GM12878 (cell line): Measurements from ENCODE around the gene U2AF2. TPM values are rescaled to one million over a fixed set of nuclear protein-coding genes. Genes with fewer than 3 reads are reported as not detected.

Experiments used
- BACH1 ChIP-seq: fragments of 450-650 bp; IDR thresholded peaks from 2 replicates; pipeline ENCODE4 v1.6.1; 2017; ENCODE audit warnings: mild to moderate bottlenecking, borderline replicate concordance
- CHD1 ChIP-seq: IDR thresholded peaks from 2 replicates; pipeline ENCODE4 v1.6.1; 2012; ENCODE audit warnings: low read depth, low read length, improper control_type of control experiment
- EGR1 ChIP-seq, 2 experiments: IDR thresholded peaks; 1 replicate in 1 of 2; 2 replicates in 1 of 2; pipeline ENCODE4 v1.6.1; 2011 to 2012; ENCODE audit warnings: low read depth in 2 of 2, low read length in 2 of 2, borderline replicate concordance in 1 of 2, mild to moderate bottlenecking in 1 of 2, moderate library complexity in 1 of 2
- GATAD2B ChIP-seq: fragments of 450-650 bp; conservative IDR thresholded peaks from 2 replicates; pipeline ENCODE4 v1.6.1; 2017; ENCODE audit warnings: low read depth, mild to moderate bottlenecking, moderate library complexity
- IKZF1 ChIP-seq: fragments of 450-650 bp; conservative IDR thresholded peaks from 2 replicates; pipeline ENCODE4 v1.6.1; 2017; ENCODE audit warnings: antibody characterized with exemption, mild to moderate bottlenecking
- MYB ChIP-seq: fragments of 150-350 bp; IDR thresholded peaks from 2 replicates; pipeline ENCODE4 v1.6.1; 2014; ENCODE audit warnings: mild to moderate bottlenecking, low read depth, low read length, borderline replicate concordance
- NRF1 ChIP-seq: conservative IDR thresholded peaks from 2 replicates; pipeline ENCODE4 v1.6.1; 2011; ENCODE audit warnings: mild to moderate bottlenecking, low read depth, low read length, improper control_type of control experiment
- RBBP5 ChIP-seq: fragments of 200-600 bp; sonication (generic); conservative IDR thresholded peaks from 2 replicates; pipeline ENCODE4 v1.6.1; 2016
- TAF1 ChIP-seq: IDR thresholded peaks from 2 replicates; pipeline ENCODE4 v1.6.1; 2011; ENCODE audit warnings: mild to moderate bottlenecking, low read depth, low read length, borderline replicate concordance
- ZBED1 ChIP-seq: IDR thresholded peaks from 2 replicates; pipeline ENCODE4 v1.6.1; 2016; ENCODE audit warnings: borderline replicate concordance
- ZSCAN29 ChIP-seq: fragments of 450-650 bp; IDR thresholded peaks from 2 replicates; pipeline ENCODE4 v1.6.1; 2017; ENCODE audit warnings: mild to moderate bottlenecking, moderate library complexity
- polyA plus RNA-seq, 11 experiments: library from polyadenylated mRNA; depleted of rRNA in 4 of 11; unstranded in 6 of 11; stranded (reverse) in 5 of 11; fragments of >200 nt; fragmentation: Nextera tagmentation in 4 of 11; fragmentation: Illumina TruSeq in 1 of 11; extraction: Ambion mirVana in 4 of 11; extraction: Trizol in 1 of 11; gene quantifications; 1 replicate in 1 of 11; 2 replicates in 10 of 11; pipeline versions ENCODE4 v1.2.1 to v1.2.3, GENCODE V29; 2011 to 2016; ENCODE audit warnings: inconsistent platforms in 2 of 11, missing spikeins in 2 of 11, low read depth in 1 of 11
- total RNA-seq, 4 experiments: library from RNA; depleted of rRNA in 3 of 4; stranded (reverse); fragments of >200 nt in 3 of 4; fragmentation: Illumina TruSeq in 1 of 4; extraction: Trizol in 1 of 4; gene quantifications; 2 replicates each; pipeline versions ENCODE4 v1.2.1 to v1.2.3, GENCODE V29; 2013 to 2021
- TF ChIP-seq, protein P1 (sequence below): IDR thresholded peaks from 2 replicates; pipeline ENCODE4 v1.6.1; 2011; ENCODE audit warnings: mild to moderate bottlenecking, low read depth, low read length, moderate library complexity; ENCODE audit not compliant: insufficient replicate concordance
- TF ChIP-seq, protein P2 (sequence below): fragments of 450-650 bp; IDR thresholded peaks from 2 replicates; pipeline ENCODE4 v1.6.1; 2018; ENCODE audit warnings: borderline replicate concordance, mild to moderate bottlenecking; ENCODE audit not compliant: partially characterized antibody
- TF ChIP-seq, protein P3 (sequence below): IDR thresholded peaks from 2 replicates; pipeline ENCODE4 v1.6.1; 2012; ENCODE audit warnings: low read length, inconsistent platforms
- TF ChIP-seq, protein P4 (sequence below): fragments of 450-650 bp; IDR thresholded peaks from 2 replicates; pipeline ENCODE4 v1.6.1; 2017; ENCODE audit warnings: antibody characterized with exemption, mild to moderate bottlenecking, moderate library complexity
- TF ChIP-seq, protein P5 (sequence below): fragments of 450-650 bp; IDR thresholded peaks from 2 replicates; pipeline ENCODE4 v1.6.1; 2017; ENCODE audit warnings: mild to moderate bottlenecking, low read depth, inconsistent platforms; ENCODE audit not compliant: poor library complexity, severe bottlenecking
- TF ChIP-seq, protein P6 (sequence below): IDR thresholded peaks from 2 replicates; pipeline ENCODE4 v1.6.1; 2012; ENCODE audit warnings: low read depth, low read length, improper control_type of control experiment

Gene U2AF2
- total and polyA plus RNA-seq, 10 of the 15 experiments (the other 5 are each of a cell fraction or from before 2014, with no cell fraction given) = 3.0 to 338 (median 130) TPM

DNA sequence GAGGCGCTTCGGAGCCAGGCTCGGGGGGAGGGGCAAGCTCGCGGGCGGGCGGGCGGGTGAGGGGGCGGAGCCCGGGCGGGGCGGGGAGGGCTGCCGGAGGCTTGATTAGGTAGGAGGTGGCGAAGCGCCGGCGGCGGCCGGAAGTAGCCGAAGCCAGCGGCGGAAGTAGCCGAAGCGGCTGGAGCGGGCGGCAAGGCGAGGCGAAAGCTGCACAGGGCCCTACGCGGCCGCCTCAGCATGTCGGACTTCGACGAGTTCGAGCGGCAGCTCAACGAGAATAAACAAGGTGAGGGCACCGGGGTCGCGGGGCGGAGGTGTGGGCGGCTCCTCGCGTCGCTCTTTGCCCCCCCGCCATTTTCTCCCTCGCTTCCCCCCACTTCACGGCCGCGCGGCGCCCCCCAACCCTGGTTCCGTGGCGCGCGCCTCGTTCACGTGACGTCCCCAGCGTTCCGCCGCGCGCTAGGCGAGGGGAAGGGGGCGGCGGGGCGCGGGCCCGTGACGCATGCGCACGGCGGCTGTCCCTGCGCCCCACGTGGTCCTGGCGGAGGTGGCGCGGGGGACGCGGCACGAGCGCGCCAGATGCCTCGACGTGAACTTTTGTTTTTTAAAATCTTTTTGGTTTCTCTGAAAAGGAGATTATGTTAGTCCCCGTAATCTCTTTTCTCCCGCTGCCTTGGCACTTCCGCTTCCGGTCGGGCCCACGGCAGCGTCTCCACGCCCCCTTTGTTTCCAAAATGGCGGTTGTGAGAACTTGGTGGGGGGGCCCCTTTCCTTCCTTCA is at the start of gene U2AF2 (continued):
- TF ChIP-seq, protein P1, sequence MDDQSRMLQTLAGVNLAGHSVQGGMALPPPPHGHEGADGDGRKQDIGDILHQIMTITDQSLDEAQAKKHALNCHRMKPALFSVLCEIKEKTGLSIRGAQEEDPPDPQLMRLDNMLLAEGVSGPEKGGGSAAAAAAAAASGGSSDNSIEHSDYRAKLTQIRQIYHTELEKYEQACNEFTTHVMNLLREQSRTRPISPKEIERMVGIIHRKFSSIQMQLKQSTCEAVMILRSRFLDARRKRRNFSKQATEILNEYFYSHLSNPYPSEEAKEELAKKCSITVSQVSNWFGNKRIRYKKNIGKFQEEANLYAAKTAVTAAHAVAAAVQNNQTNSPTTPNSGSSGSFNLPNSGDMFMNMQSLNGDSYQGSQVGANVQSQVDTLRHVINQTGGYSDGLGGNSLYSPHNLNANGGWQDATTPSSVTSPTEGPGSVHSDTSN = no peak
- TF ChIP-seq, protein P2, sequence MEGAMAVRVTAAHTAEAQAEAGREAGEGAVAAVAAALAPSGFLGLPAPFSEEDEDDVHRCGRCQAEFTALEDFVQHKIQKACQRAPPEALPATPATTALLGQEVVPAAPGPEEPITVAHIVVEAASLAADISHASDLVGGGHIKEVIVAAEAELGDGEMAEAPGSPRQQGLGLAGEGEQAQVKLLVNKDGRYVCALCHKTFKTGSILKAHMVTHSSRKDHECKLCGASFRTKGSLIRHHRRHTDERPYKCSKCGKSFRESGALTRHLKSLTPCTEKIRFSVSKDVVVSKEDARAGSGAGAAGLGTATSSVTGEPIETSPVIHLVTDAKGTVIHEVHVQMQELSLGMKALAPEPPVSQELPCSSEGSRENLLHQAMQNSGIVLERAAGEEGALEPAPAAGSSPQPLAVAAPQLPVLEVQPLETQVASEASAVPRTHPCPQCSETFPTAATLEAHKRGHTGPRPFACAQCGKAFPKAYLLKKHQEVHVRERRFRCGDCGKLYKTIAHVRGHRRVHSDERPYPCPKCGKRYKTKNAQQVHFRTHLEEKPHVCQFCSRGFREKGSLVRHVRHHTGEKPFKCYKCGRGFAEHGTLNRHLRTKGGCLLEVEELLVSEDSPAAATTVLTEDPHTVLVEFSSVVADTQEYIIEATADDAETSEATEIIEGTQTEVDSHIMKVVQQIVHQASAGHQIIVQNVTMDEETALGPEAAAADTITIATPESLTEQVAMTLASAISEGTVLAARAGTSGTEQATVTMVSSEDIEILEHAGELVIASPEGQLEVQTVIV = peak; percentile 77
- TF ChIP-seq RBBP5 (no peak), TAF1 (peak; percentile 80; the same call in 1 of the 2 replicates), GATAD2B (peak; percentile 87), BACH1 (peak; percentile 61), EGR1 (IDR thresholded peaks at IDR 0.05; ENCODE audit: borderline replicate concordance in 1 of 2, low read depth in 2 of 2, low read length in 2 of 2) (peak in 1 of 2 experiments; percentile 41; a peak in 1 of 3 replicates), ZSCAN29 (0 out of 2 replicates have a peak, but pooled peaks have one; percentile 45), ZBED1 (no peak), MYB (no peak), NRF1 (peak; percentile 72), IKZF1 (peak; percentile 82), CHD1 (peak; percentile 49; the same call in 1 of the 2 replicates)
- TF ChIP-seq, protein P3, sequence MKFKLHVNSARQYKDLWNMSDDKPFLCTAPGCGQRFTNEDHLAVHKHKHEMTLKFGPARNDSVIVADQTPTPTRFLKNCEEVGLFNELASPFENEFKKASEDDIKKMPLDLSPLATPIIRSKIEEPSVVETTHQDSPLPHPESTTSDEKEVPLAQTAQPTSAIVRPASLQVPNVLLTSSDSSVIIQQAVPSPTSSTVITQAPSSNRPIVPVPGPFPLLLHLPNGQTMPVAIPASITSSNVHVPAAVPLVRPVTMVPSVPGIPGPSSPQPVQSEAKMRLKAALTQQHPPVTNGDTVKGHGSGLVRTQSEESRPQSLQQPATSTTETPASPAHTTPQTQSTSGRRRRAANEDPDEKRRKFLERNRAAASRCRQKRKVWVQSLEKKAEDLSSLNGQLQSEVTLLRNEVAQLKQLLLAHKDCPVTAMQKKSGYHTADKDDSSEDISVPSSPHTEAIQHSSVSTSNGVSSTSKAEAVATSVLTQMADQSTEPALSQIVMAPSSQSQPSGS = no peak
- TF ChIP-seq, protein P4, sequence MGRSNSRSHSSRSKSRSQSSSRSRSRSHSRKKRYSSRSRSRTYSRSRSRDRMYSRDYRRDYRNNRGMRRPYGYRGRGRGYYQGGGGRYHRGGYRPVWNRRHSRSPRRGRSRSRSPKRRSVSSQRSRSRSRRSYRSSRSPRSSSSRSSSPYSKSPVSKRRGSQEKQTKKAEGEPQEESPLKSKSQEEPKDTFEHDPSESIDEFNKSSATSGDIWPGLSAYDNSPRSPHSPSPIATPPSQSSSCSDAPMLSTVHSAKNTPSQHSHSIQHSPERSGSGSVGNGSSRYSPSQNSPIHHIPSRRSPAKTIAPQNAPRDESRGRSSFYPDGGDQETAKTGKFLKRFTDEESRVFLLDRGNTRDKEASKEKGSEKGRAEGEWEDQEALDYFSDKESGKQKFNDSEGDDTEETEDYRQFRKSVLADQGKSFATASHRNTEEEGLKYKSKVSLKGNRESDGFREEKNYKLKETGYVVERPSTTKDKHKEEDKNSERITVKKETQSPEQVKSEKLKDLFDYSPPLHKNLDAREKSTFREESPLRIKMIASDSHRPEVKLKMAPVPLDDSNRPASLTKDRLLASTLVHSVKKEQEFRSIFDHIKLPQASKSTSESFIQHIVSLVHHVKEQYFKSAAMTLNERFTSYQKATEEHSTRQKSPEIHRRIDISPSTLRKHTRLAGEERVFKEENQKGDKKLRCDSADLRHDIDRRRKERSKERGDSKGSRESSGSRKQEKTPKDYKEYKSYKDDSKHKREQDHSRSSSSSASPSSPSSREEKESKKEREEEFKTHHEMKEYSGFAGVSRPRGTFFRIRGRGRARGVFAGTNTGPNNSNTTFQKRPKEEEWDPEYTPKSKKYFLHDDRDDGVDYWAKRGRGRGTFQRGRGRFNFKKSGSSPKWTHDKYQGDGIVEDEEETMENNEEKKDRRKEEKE = no peak
- TF ChIP-seq, protein P5, sequence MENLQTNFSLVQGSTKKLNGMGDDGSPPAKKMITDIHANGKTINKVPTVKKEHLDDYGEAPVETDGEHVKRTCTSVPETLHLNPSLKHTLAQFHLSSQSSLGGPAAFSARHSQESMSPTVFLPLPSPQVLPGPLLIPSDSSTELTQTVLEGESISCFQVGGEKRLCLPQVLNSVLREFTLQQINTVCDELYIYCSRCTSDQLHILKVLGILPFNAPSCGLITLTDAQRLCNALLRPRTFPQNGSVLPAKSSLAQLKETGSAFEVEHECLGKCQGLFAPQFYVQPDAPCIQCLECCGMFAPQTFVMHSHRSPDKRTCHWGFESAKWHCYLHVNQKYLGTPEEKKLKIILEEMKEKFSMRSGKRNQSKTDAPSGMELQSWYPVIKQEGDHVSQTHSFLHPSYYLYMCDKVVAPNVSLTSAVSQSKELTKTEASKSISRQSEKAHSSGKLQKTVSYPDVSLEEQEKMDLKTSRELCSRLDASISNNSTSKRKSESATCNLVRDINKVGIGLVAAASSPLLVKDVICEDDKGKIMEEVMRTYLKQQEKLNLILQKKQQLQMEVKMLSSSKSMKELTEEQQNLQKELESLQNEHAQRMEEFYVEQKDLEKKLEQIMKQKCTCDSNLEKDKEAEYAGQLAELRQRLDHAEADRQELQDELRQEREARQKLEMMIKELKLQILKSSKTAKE = no peak
- TF ChIP-seq, protein P6, sequence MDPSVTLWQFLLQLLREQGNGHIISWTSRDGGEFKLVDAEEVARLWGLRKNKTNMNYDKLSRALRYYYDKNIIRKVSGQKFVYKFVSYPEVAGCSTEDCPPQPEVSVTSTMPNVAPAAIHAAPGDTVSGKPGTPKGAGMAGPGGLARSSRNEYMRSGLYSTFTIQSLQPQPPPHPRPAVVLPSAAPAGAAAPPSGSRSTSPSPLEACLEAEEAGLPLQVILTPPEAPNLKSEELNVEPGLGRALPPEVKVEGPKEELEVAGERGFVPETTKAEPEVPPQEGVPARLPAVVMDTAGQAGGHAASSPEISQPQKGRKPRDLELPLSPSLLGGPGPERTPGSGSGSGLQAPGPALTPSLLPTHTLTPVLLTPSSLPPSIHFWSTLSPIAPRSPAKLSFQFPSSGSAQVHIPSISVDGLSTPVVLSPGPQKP = peak; percentile 91
